Neural cell (in vitro differentiated cells): ENCODE data around the gene LMNB1.

Experiments
- EP300 ChIP-seq: fragments of 450-650 bp; conservative IDR thresholded peaks from 2 replicates; pipeline ENCODE4 v1.6.1; 2014; ENCODE audit warnings: antibody characterized with exemption, mild to moderate bottlenecking, moderate library complexity; ENCODE audit not compliant: poor library complexity, severe bottlenecking
- POLR2AphosphoS5 ChIP-seq: IDR thresholded peaks from 2 replicates; pipeline ENCODE4 v1.6.1; 2012
- RAD21 ChIP-seq: fragments of 450-650 bp; conservative IDR thresholded peaks from 2 replicates; pipeline ENCODE4 v1.6.1; 2014; ENCODE audit warnings: antibody characterized with exemption, mild to moderate bottlenecking, moderate library complexity
- TAF1 ChIP-seq: IDR thresholded peaks from 2 replicates; pipeline ENCODE4 v1.6.1; 2012; ENCODE audit warnings: low read depth
- TF ChIP-seq, protein P1 (sequence below): fragments of 450-650 bp; IDR thresholded peaks from 2 replicates; pipeline ENCODE4 v1.5.1; 2014; ENCODE audit warnings: antibody characterized with exemption, mild to moderate bottlenecking, moderate library complexity; ENCODE audit not compliant: poor library complexity, severe bottlenecking

- TF ChIP-seq, protein P1, sequence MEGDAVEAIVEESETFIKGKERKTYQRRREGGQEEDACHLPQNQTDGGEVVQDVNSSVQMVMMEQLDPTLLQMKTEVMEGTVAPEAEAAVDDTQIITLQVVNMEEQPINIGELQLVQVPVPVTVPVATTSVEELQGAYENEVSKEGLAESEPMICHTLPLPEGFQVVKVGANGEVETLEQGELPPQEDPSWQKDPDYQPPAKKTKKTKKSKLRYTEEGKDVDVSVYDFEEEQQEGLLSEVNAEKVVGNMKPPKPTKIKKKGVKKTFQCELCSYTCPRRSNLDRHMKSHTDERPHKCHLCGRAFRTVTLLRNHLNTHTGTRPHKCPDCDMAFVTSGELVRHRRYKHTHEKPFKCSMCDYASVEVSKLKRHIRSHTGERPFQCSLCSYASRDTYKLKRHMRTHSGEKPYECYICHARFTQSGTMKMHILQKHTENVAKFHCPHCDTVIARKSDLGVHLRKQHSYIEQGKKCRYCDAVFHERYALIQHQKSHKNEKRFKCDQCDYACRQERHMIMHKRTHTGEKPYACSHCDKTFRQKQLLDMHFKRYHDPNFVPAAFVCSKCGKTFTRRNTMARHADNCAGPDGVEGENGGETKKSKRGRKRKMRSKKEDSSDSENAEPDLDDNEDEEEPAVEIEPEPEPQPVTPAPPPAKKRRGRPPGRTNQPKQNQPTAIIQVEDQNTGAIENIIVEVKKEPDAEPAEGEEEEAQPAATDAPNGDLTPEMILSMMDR, result no peak
- TF ChIP-seq RAD21 (no peak), POLR2AphosphoS5 (no peak), EP300 (no peak), TAF1 (no peak)
Measured at GRCh38 chr5:126852091-126852571, 75.2 kb downstream of the LMNB1 start.
